Pancreas (tissue), 10 donors: ENCODE measurements around the gene CACNA2D3. TPM values are rescaled to one million over a fixed set of nuclear protein-coding genes. Genes with fewer than 3 reads are reported as not detected.

ENCODE experiments used
- ATAC-seq, 4 donors: fragments of 200-7000 bp; cut with Tn5 transposase; one replicate each; pipeline versions ENCODE4 v1.8.0 to v1.9.1; 2020; ENCODE audit warnings: mild to moderate bottlenecking in 4 of 4, moderate library complexity in 4 of 4
- DNase-seq, 6 donors: peaks; one replicate each; pipeline ENCODE4 v3.0.0-alpha.2; 2020
- FAIRE-seq: peaks from 2 replicates; lab custom pipeline; 2012; peaks lifted over from hg19 to GRCh38; lab: Jason Lieb, UNC
- H3K27ac ChIP-seq, 4 donors: fragments of 200-600 bp; sonication (generic); 1 replicate in 3 of 4; 2 replicates in 1 of 4; pipeline versions ENCODE4 v1.5.0 to v1.8.0; 2020
- H3K27me3 ChIP-seq, 4 donors: fragments of 200-600 bp; one replicate each; pipeline ENCODE4 v1.8.0; 2021
- H3K36me3 ChIP-seq, 3 donors: fragments of 200-600 bp; sonication (generic) in 1 of 3; one replicate each; pipeline versions ENCODE4 v1.5.0 to v1.8.0; 2020 to 2021
- H3K4me1 ChIP-seq, 3 donors: fragments of 200-600 bp; one replicate each; pipeline ENCODE4 v1.8.0; 2021
- H3K4me3 ChIP-seq, 4 donors: fragments of 200-600 bp; sonication (generic) in 2 of 4; one replicate each; pipeline versions ENCODE4 v1.5.0 to v1.8.0; 2020 to 2021
- H3K9me3 ChIP-seq, 4 donors: fragments of 200-600 bp; one replicate each; pipeline ENCODE4 v1.8.0; 2021
- CTCF ChIP-seq, 4 donors: fragments of 200-600 bp; sonication (generic) in 3 of 4; IDR thresholded peaks; one replicate each; pipeline versions ENCODE4 v1.5.0 to v1.8.0; 2021; ENCODE audit warnings: antibody characterized with exemption in 4 of 4
- WGBS, 2 donors: extraction: QIAGEN DNeasy Blood & Tissue Kit; methylation state at CpG; one replicate each; pipeline ENCODE4 v1.1.7; 2013; 5-methylcytosine and 5-hydroxymethylcytosine counted together
- intact Hi-C, 3 donors: fragments of 100-400 bp; cut with DNase I; formaldehyde crosslinking; loops; one replicate each; pipeline versions ENCODE4 v1.11.1 to v1.14.2; 2022
- polyA plus RNA-seq, 2 donors: library from polyadenylated mRNA; stranded (reverse); fragments of 200-250 nt; gene quantifications; one replicate each; pipeline ENCODE4 v1.2.3, GENCODE V29; 2013
- total RNA-seq, 6 donors: library from RNA; stranded (reverse); fragmentation: NEBNext Ultra II Directional in 4 of 6; extraction: Animal tissue kit (Norgen Biotek cat#: 25700) in 4 of 6; gene quantifications; one replicate each; pipeline versions ENCODE4 v1.2.1 to v1.2.4, GENCODE V29; 2021 to 2023
- donor health status: healthy with polysubstance abuse.
- donor health status: DM: no; HTN: no; CAD: no; lungs with moderate emphysema.
- donor health status: DM: no; HTN: no; CAD: no.
- donor health status: control.
- donor health status: control.
- donor health status: Bipolar disorder and iron deficiency.
- donor health status: DM: yes; HTN: yes; CAD: no.
- donor health status: DM: no; HTN: no; CAD: no.
- donor health status: DM: no; HTN: no; CAD: no.
- donor health status: DM: yes; HTN: yes; CAD: no.

Gene CACNA2D3
- total and polyA plus RNA-seq, 8 donors: 0.19 to 0.75 (median 0.37) TPM; not detected in 2

GRCh38 chr3:54841471-54841870 lies 719.1 kb downstream of the CACNA2D3 start:
- ATAC-seq (no peak), DNase-seq (no peak), FAIRE-seq (no peak)
- Histone ChIP-seq H3K36me3 (no peaks in the 10 kb centered on the region), H3K9me3 (no peaks in the 10 kb centered on the region), H3K27me3 (no peaks in the 10 kb centered on the region), H3K27ac (no peak overlapping the region), H3K4me3 (no peak overlapping the region), H3K4me1 (no peaks in the 10 kb centered on the region)
- WGBS, 2 donors: 74 to 82% methylated on average over 4 of the region's 4 CpGs
- TF ChIP-seq CTCF (IDR thresholded peaks at IDR 0.05): no peak
- intact Hi-C loops: no loop called here

GRCh38 chr3:54843352-54843751 lies 721.0 kb downstream of the CACNA2D3 start:
- FAIRE-seq: no peak
- intact Hi-C loops: no loop called here
- no peaks in the 10 kb centered on the region for H3K4me1 ChIP-seq
- H3K4me3 ChIP-seq: no peak overlapping the region
- WGBS, 2 donors: 48 to 52% methylated on average over 2 of the region's 2 CpGs
- no peaks in the 10 kb centered on the region for H3K36me3 ChIP-seq
- ATAC-seq: no peak
- H3K9me3 ChIP-seq: no peaks in the 10 kb centered on the region
- DNase-seq: no peak
- no peaks in the 10 kb centered on the region for H3K27me3 ChIP-seq
- TF ChIP-seq CTCF (IDR thresholded peaks at IDR 0.05): no peak
- no peak overlapping the region for H3K27ac ChIP-seq

- H3K4me3 ChIP-seq: no peak overlapping the region
- no peaks in the 10 kb centered on the region for H3K4me1 ChIP-seq
- no peak for FAIRE-seq
- TF ChIP-seq CTCF (IDR thresholded peaks at IDR 0.05): no peak
- no peaks in the 10 kb centered on the region for H3K36me3 ChIP-seq
- no peak for ATAC-seq
- H3K27me3 ChIP-seq: no peaks in the 10 kb centered on the region
- intact Hi-C loops: no loop called here
- no peak overlapping the region for H3K27ac ChIP-seq
- DNase-seq: no peak
- 80 to 92% methylated on average over 5 of the region's 5 CpGs for WGBS, 2 donors
- H3K9me3 ChIP-seq: no peaks in the 10 kb centered on the region
These were observed 721.9 kb downstream of the CACNA2D3 start for GRCh38 chr3:54844211-54844610.

GRCh38 chr3:54845011-54845410 lies 722.7 kb downstream of the CACNA2D3 start:
- 25 to 26% methylated on average over 4 of the region's 4 CpGs for WGBS, 2 donors
- Histone ChIP-seq H3K9me3 (no peaks in the 10 kb centered on the region), H3K4me3 (no peak overlapping the region), H3K36me3 (no peaks in the 10 kb centered on the region), H3K27ac (no peak overlapping the region), H3K4me1 (no peaks in the 10 kb centered on the region), H3K27me3 (no peaks in the 10 kb centered on the region)
- ATAC-seq: no peak
- intact Hi-C loops: loop anchor here in 1 of 3 donors (5.0 kb wide), 1 partner anchor 47 kb away; no protein-coding TSS in a partner anchor
- FAIRE-seq: no peak
- TF ChIP-seq CTCF (IDR thresholded peaks at IDR 0.05): no peak
- DNase-seq: no peak

- intact Hi-C loops: loop anchor here in 1 of 3 donors (5.0 kb wide), 1 partner anchor 47 kb away; no protein-coding TSS in a partner anchor
- ATAC-seq: no peak
- Histone ChIP-seq H3K27me3 (no peaks in the 10 kb centered on the region), H3K4me3 (no peak overlapping the region), H3K27ac (no peak overlapping the region), H3K9me3 (no peaks in the 10 kb centered on the region), H3K36me3 (no peaks in the 10 kb centered on the region), H3K4me1 (no peaks in the 10 kb centered on the region)
- no peak for FAIRE-seq
- 77 to 89% methylated on average over 5 of the region's 5 CpGs for WGBS, 2 donors
- no peak for TF ChIP-seq CTCF (IDR thresholded peaks at IDR 0.05)
- DNase-seq: no peak
These were observed 723.2 kb downstream of the CACNA2D3 start for GRCh38 chr3:54845551-54845950.
